ENCODE measurements around the gene GAL3ST1.
A peak's percentile ranks its signal among the peaks of the same experiment; 100 is the strongest.
"Not testable (repeated sequence)": the region's sequence is repeated elsewhere in the genome, so short reads cannot be mapped to it uniquely, and the experiment has no call there.

The GAL3ST1 gene

GRCh38 chr22:30546616-30547015, 27.8 kb downstream of the GAL3ST1 start, which contains the start of gene SEC14L6:
Gene SEC14L6 (minus strand): TSS chr22:30546741. CDS start chr22:30546682, 59 bp downstream.
- no peak for DNase-seq
- H3K27me3 Mint-ChIP-seq, result peaks cover 44 to 59% of the 10 kb centered on the region in 2 donors
- H3K4me1 Mint-ChIP-seq, result no peaks in the 10 kb centered on the region
- H3K36me3 Mint-ChIP-seq, result no peaks in the 10 kb centered on the region
- no peaks in the 10 kb centered on the region for H3K9me3 Mint-ChIP-seq
- H3K27ac Mint-ChIP-seq, result no peak within 1 kb of the TSS
- no peak within 1 kb of the TSS for H3K4me3 Mint-ChIP-seq
- ATAC-seq (replicated peaks), result no peak

- Mint-ChIP-seq H3K4me3 (peak overlapping the region in 1 of 2 donors; percentile 30), H3K27me3 (peaks cover 51 to 59% of the 10 kb centered on the region in 2 donors), H3K9me3 (no peaks in the 10 kb centered on the region), H3K27ac (no peak overlapping the region), H3K4me1 (no peaks in the 10 kb centered on the region), H3K36me3 (no peaks in the 10 kb centered on the region)
- ATAC-seq (replicated peaks), result no peak
- no peak for DNase-seq
Measured at GRCh38 chr22:30542811-30543188, 31.7 kb downstream of the GAL3ST1 start.

GRCh38 chr22:30541961-30542810, 32.3 kb downstream of the GAL3ST1 start:
- Mint-ChIP-seq H3K4me3 (no peak overlapping the region), H3K36me3 (no peaks in the 10 kb centered on the region), H3K9me3 (no peaks in the 10 kb centered on the region), H3K4me1 (no peaks in the 10 kb centered on the region), H3K27me3 (peaks cover 49 to 65% of the 10 kb centered on the region in 2 donors), H3K27ac (no peak overlapping the region)
- DNase-seq, result no peak
- peak in 1 of 2 donors; percentile 16 for ATAC-seq (replicated peaks)

- ATAC-seq (replicated peaks), result not testable (repeated sequence)
Measured at GRCh38 chr22:30541511-30541910, 33.0 kb downstream of the GAL3ST1 start.

GRCh38 chr22:30539368-30539767, 35.1 kb downstream of the GAL3ST1 start:
- H3K4me1 Mint-ChIP-seq, result peaks cover 3 to 12% of the 10 kb centered on the region in 2 donors
- ATAC-seq (replicated peaks), result no peak
- H3K9me3 Mint-ChIP-seq, result no peaks in the 10 kb centered on the region
- peaks cover 34 to 49% of the 10 kb centered on the region in 2 donors for H3K27me3 Mint-ChIP-seq
- DNase-seq, result no peak
- no peak overlapping the region for H3K27ac Mint-ChIP-seq
- no peak overlapping the region for H3K4me3 Mint-ChIP-seq
- no peaks in the 10 kb centered on the region for H3K36me3 Mint-ChIP-seq

More at GRCh38 chr22:30541511-30541910, 33.0 kb downstream of the GAL3ST1 start:
- H3K36me3 Mint-ChIP-seq, H3K9me3 Mint-ChIP-seq, H3K27ac Mint-ChIP-seq, H3K4me1 Mint-ChIP-seq, DNase-seq, H3K4me3 Mint-ChIP-seq: not testable (repeated sequence)
- peaks cover 43 to 61% of the 10 kb centered on the region in 2 donors for H3K27me3 Mint-ChIP-seq

GRCh38 chr22:30538280-30538679, 36.2 kb downstream of the GAL3ST1 start:
- Mint-ChIP-seq H3K4me1 (peaks cover 3 to 12% of the 10 kb centered on the region in 2 donors), H3K9me3 (no peaks in the 10 kb centered on the region), H3K27ac (no peak overlapping the region), H3K36me3 (no peaks in the 10 kb centered on the region), H3K27me3 (peaks cover 28 to 39% of the 10 kb centered on the region in 2 donors), H3K4me3 (no peak overlapping the region)
- ATAC-seq (replicated peaks), result no peak
- DNase-seq, result no peak

- no peak overlapping the region for H3K27ac Mint-ChIP-seq
- H3K4me3 Mint-ChIP-seq, result no peak overlapping the region
- H3K36me3 Mint-ChIP-seq, result no peaks in the 10 kb centered on the region
- no peaks in the 10 kb centered on the region for H3K9me3 Mint-ChIP-seq
- ATAC-seq (replicated peaks) (no peak), DNase-seq (no peak)
- peaks cover 3 to 12% of the 10 kb centered on the region in 2 donors for H3K4me1 Mint-ChIP-seq
- peaks cover 24 to 39% of the 10 kb centered on the region in 2 donors for H3K27me3 Mint-ChIP-seq
Measured at GRCh38 chr22:30537083-30537731, 37.3 kb downstream of the GAL3ST1 start.

- H3K36me3 Mint-ChIP-seq, result no peaks in the 10 kb centered on the region
- peaks cover 3 to 12% of the 10 kb centered on the region in 2 donors for H3K4me1 Mint-ChIP-seq
- ATAC-seq (replicated peaks) (peak; percentile 47 to 52), DNase-seq (no peak)
- H3K9me3 Mint-ChIP-seq, result no peaks in the 10 kb centered on the region
- no peak overlapping the region for H3K27ac Mint-ChIP-seq
- H3K27me3 Mint-ChIP-seq, result peaks cover 15 to 40% of the 10 kb centered on the region in 2 donors
- no peak overlapping the region for H3K4me3 Mint-ChIP-seq
Measured at GRCh38 chr22:30535182-30535581, 39.3 kb downstream of the GAL3ST1 start.

GRCh38 chr22:30531651-30532608, 42.5 kb downstream of the GAL3ST1 start:
- peaks cover 3 to 12% of the 10 kb centered on the region in 2 donors for H3K4me1 Mint-ChIP-seq
- H3K36me3 Mint-ChIP-seq, result no peaks in the 10 kb centered on the region
- DNase-seq, result no peak
- H3K27me3 Mint-ChIP-seq, result peaks cover 16 to 27% of the 10 kb centered on the region in 2 donors
- H3K27ac Mint-ChIP-seq, result no peak overlapping the region
- no peaks in the 10 kb centered on the region for H3K9me3 Mint-ChIP-seq
- H3K4me3 Mint-ChIP-seq, result no peak overlapping the region
- ATAC-seq (replicated peaks), result no peak

GRCh38 chr22:30526656-30527055, 47.8 kb downstream of the GAL3ST1 start:
- Mint-ChIP-seq H3K27ac (no peak overlapping the region), H3K4me3 (no peak overlapping the region), H3K9me3 (no peaks in the 10 kb centered on the region), H3K36me3 (no peaks in the 10 kb centered on the region), H3K27me3 (peaks cover 22 to 41% of the 10 kb centered on the region in 2 donors), H3K4me1 (no peaks in the 10 kb centered on the region)
- DNase-seq (no peak), ATAC-seq (replicated peaks) (no peak)

GRCh38 chr22:30523646-30524489, 50.6 kb downstream of the GAL3ST1 start:
- ATAC-seq (replicated peaks), result no peak
- Mint-ChIP-seq H3K27ac (no peak overlapping the region), H3K4me1 (no peaks in the 10 kb centered on the region), H3K9me3 (no peaks in the 10 kb centered on the region), H3K4me3 (no peak overlapping the region), H3K27me3 (peaks cover 22 to 34% of the 10 kb centered on the region in 2 donors), H3K36me3 (no peaks in the 10 kb centered on the region)
- DNase-seq, result no peak

- Mint-ChIP-seq H3K36me3 (no peaks in the 10 kb centered on the region), H3K4me1 (no peaks in the 10 kb centered on the region), H3K27me3 (peaks cover 22 to 29% of the 10 kb centered on the region in 2 donors), H3K9me3 (no peaks in the 10 kb centered on the region), H3K4me3 (no peak overlapping the region), H3K27ac (no peak overlapping the region)
- ATAC-seq (replicated peaks) (no peak), DNase-seq (no peak)
Measured at GRCh38 chr22:30521368-30522156, 52.9 kb downstream of the GAL3ST1 start.
